ENCODE measurements around the gene DENND6A. TPM values are rescaled to one million over a fixed set of nuclear protein-coding genes. Genes with fewer than 3 reads are reported as not detected.

Gene DENND6A
- total RNA-seq, 6 experiments from 2014 or later = 7.8 to 11.9 (median 9.8) TPM

DNA sequence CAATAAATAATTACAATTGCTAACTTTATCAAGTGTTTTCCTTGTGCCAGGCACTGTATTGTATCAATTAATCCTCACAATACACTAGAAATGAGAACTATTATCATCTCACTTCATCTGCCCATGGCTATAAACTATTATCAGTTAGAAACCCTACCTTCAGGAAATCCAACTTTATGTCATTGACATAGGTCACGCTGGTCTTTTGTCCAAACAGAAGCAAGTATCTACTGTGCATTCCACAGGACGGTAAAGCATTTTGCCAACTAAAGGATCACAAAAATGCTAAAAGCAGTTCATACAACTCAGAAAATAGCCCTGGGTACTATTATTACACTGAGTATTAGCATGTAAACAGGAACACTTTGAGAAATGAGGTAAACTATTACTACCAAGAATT is 9.6 kb downstream of the DENND6A start:
- no peaks in the 10 kb centered on the region for H3K27me3 Mint-ChIP-seq (ENCODE audit: insufficient read depth)
- H3K4me3 Mint-ChIP-seq = no peak overlapping the region
- TF ChIP-seq, protein P1, sequence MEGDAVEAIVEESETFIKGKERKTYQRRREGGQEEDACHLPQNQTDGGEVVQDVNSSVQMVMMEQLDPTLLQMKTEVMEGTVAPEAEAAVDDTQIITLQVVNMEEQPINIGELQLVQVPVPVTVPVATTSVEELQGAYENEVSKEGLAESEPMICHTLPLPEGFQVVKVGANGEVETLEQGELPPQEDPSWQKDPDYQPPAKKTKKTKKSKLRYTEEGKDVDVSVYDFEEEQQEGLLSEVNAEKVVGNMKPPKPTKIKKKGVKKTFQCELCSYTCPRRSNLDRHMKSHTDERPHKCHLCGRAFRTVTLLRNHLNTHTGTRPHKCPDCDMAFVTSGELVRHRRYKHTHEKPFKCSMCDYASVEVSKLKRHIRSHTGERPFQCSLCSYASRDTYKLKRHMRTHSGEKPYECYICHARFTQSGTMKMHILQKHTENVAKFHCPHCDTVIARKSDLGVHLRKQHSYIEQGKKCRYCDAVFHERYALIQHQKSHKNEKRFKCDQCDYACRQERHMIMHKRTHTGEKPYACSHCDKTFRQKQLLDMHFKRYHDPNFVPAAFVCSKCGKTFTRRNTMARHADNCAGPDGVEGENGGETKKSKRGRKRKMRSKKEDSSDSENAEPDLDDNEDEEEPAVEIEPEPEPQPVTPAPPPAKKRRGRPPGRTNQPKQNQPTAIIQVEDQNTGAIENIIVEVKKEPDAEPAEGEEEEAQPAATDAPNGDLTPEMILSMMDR (IDR thresholded peaks at IDR 0.05) = no peak
- peaks cover 33% of the 10 kb centered on the region for H3K4me1 Mint-ChIP-seq (ENCODE audit: low read depth)
- no peak for DNase-seq
- H3K36me3 Mint-ChIP-seq (ENCODE audit: low read depth) = peaks cover 5% of the 10 kb centered on the region; the same call in 1 of the 2 replicates
- H3K27ac Mint-ChIP-seq = no peak overlapping the region
- no peaks in the 10 kb centered on the region for H3K9me3 Mint-ChIP-seq

DNA sequence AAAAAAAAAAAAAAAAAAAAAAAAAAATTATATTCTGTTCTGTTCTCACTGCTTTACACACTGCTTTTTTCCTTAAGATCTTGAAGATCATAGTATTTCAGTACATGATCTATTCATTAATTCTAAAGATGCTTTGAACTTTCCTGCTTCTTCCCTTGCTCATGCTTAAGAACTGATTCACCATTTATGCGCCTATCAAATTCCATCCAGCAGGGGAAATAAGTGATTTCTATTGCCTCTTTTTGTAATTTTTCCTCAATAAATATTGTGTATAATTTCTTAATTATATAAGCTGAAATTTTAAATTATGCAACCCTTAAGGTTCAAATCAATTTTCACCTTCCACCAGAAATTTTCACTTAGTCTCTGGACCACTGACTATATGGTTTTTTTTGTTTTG is 10.6 kb downstream of the DENND6A start:
- no peaks in the 10 kb centered on the region for H3K27me3 Mint-ChIP-seq (ENCODE audit: insufficient read depth)
- H3K27ac Mint-ChIP-seq = no peak overlapping the region
- peaks cover 29% of the 10 kb centered on the region for H3K4me1 Mint-ChIP-seq (ENCODE audit: low read depth)
- H3K36me3 Mint-ChIP-seq (ENCODE audit: low read depth) = peaks cover 5% of the 10 kb centered on the region; the same call in 1 of the 2 replicates
- H3K4me3 Mint-ChIP-seq = no peak overlapping the region
- no peaks in the 10 kb centered on the region for H3K9me3 Mint-ChIP-seq
- TF ChIP-seq, protein P1 (IDR thresholded peaks at IDR 0.05) = peak; percentile 78
- DNase-seq = peak; percentile 21

DNA sequence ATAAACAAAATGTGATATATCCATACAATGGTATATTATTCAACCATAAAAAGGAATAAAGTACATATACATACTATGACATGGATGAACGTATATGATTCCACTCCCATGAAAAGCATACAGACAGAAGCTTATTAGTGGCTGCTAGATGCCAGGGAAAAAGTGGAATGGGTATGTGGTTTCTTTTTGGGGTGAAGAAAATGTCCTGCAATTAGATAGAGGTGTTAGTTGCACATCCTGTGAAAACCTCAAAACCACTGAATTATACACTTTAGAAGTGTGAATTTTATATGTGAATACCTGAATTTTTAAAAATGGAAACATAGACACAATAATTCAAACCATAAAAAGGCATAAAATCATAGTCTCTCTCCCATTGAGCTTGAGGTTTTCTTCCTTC is 11.2 kb downstream of the DENND6A start:
- Mint-ChIP-seq H3K27me3 (ENCODE audit: insufficient read depth) (no peaks in the 10 kb centered on the region), H3K4me1 (ENCODE audit: low read depth) (peaks cover 23% of the 10 kb centered on the region), H3K27ac (no peak overlapping the region), H3K4me3 (no peak overlapping the region), H3K9me3 (no peaks in the 10 kb centered on the region), H3K36me3 (ENCODE audit: low read depth) (peaks cover 5% of the 10 kb centered on the region; the same call in 1 of the 2 replicates)
- DNase-seq = no peak
- TF ChIP-seq, protein P1 (IDR thresholded peaks at IDR 0.05) = no peak

DNA sequence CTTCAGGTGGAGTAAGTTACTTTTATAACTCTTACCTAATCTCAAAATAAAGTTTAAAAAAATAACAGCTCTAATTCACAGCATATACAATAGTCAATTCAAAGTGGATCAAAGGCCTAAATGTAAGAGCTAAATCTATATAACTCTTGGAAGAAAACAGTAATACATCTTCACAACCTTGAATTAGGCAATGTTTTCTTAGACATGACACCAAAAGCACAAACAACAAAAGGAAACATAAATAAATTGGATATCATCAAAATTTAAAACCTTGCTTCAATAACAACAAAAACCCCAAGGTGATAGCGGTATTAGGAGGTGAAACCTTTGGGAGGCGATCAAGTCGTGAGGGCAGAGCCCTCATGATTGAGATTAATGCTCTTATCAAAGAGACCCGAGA is 12.8 kb downstream of the DENND6A start:
- H3K27me3 Mint-ChIP-seq (ENCODE audit: insufficient read depth) = no peaks in the 10 kb centered on the region
- peaks cover 5% of the 10 kb centered on the region; the same call in 1 of the 2 replicates for H3K36me3 Mint-ChIP-seq (ENCODE audit: low read depth)
- TF ChIP-seq, protein P1 (IDR thresholded peaks at IDR 0.05) = no peak
- no peak overlapping the region for H3K27ac Mint-ChIP-seq
- no peak overlapping the region for H3K4me3 Mint-ChIP-seq
- no peak for DNase-seq
- peaks cover 17% of the 10 kb centered on the region for H3K4me1 Mint-ChIP-seq (ENCODE audit: low read depth)
- H3K9me3 Mint-ChIP-seq = no peaks in the 10 kb centered on the region

DNA sequence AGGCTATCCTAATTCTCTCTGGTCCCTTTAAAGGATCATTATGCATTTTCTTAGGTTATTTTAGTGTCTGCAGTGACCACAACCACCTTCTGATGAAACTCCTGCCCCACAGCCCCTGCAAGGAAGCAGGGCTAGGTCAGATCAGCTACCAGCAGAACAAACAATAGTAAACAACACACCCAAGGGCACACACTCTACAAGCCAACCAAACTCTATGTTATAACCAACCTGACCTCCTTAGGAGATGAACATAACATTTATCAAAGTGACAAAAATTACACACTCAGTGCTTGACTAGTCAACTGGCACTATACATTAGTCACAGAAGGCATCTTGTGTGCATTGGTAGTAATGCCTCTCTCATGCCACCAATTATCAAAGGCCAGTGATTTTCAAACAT is 17.3 kb downstream of the DENND6A start:
- TF ChIP-seq, protein P1 (IDR thresholded peaks at IDR 0.05) = no peak
- Mint-ChIP-seq H3K4me1 (ENCODE audit: low read depth) (peaks cover 3% of the 10 kb centered on the region), H3K4me3 (no peak overlapping the region), H3K9me3 (no peaks in the 10 kb centered on the region), H3K27me3 (ENCODE audit: insufficient read depth) (no peaks in the 10 kb centered on the region), H3K36me3 (ENCODE audit: low read depth) (peaks cover 5% of the 10 kb centered on the region; the same call in 1 of the 2 replicates), H3K27ac (no peak overlapping the region)
- no peak for DNase-seq

DNA sequence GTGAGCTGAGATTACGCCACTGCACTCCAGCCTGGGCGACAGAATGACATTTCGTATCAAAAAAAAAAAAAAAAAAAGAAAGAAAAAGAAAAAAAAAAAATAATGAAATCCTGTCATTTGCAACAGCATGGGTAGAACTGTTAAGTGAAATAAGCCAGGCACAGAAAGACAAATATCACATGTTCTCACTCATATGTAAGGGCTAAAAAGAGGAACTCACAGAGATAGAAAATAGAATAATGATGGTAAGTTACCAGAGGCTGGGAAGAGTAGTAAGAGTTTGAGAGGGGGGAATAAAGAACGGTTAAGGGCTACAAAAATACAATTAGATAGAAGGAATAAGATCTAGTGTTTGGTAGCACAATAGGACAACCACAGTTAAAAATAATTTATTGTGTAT is 19.7 kb downstream of the DENND6A start:
- no peaks in the 10 kb centered on the region for H3K9me3 Mint-ChIP-seq
- peaks cover 9% of the 10 kb centered on the region for H3K36me3 Mint-ChIP-seq (ENCODE audit: low read depth)
- peaks cover 10% of the 10 kb centered on the region for H3K4me1 Mint-ChIP-seq (ENCODE audit: low read depth)
- no peak overlapping the region for H3K4me3 Mint-ChIP-seq
- H3K27ac Mint-ChIP-seq = no peak overlapping the region
- TF ChIP-seq, protein P1 (IDR thresholded peaks at IDR 0.05) = no peak
- DNase-seq = no peak
- no peaks in the 10 kb centered on the region for H3K27me3 Mint-ChIP-seq (ENCODE audit: insufficient read depth)

Data from HFFc6 (cell line).